ENCODE measurements around the gene MIB2. TPM values are rescaled to one million over a fixed set of nuclear protein-coding genes. Genes with fewer than 3 reads are reported as not detected.
A peak's percentile ranks its signal among the peaks of the same experiment; 100 is the strongest.

MIB2 gene
- total RNA-seq, 2 experiments from 2014 or later = 58.3 to 59.4 TPM

DNA sequence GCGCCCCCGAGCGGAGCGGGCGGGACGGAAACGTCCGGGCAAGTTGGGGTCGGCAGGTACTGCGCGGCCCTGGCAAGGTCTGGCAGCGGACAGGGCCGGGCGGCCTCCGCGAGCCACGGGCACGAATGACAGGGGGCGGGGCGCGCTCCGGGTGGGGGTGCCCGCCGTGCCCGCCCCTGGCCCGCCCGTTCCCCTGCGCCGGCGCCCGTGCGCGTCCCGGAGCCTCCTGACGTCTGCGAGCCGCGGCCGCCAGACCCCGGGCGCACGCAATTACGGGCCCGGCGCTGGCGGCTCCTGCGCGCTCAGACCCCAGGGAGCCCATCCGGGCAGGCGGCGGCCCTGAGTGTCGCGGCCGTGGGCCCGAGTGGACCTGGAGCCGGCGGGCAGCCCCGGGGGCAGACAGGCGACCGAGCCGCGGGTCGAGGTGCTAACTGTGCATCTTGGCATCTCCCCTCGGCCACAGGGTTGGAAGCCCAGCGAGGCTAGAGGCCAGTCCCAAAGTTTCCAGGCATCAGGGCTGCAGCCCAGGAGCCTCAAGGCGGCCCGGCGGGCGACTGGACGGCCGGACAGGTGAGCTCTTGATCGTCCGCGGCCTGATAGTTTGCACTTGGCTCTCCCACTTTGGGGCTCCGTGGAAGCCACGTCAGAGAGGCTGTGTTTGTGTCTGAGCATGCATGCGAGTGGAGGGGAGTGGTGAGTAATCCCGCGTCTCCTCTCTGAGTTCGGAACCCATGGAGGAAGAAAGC is 918 bp downstream of the MIB2 start:
- peak; percentile 7 for ATAC-seq (ENCODE audit: poor library complexity)
- Mint-ChIP-seq H3K27ac (peak overlapping the region; percentile 79), H3K4me1 (ENCODE audit: low read depth) (peaks cover 28% of the 10 kb centered on the region), H3K4me3 (peak overlapping the region; percentile 92), H3K36me3 (ENCODE audit: low read depth) (peaks cover 21% of the 10 kb centered on the region), H3K9me3 (no peaks in the 10 kb centered on the region), H3K27me3 (no peaks in the 10 kb centered on the region)
- H3K4me3 ChIP-seq (ENCODE audit: low read length) = peak overlapping the region; percentile 87
- peaks cover 32% of the 10 kb centered on the region for H3K4me1 ChIP-seq (ENCODE audit: insufficient read depth, low read length)
- TF ChIP-seq, protein P1, sequence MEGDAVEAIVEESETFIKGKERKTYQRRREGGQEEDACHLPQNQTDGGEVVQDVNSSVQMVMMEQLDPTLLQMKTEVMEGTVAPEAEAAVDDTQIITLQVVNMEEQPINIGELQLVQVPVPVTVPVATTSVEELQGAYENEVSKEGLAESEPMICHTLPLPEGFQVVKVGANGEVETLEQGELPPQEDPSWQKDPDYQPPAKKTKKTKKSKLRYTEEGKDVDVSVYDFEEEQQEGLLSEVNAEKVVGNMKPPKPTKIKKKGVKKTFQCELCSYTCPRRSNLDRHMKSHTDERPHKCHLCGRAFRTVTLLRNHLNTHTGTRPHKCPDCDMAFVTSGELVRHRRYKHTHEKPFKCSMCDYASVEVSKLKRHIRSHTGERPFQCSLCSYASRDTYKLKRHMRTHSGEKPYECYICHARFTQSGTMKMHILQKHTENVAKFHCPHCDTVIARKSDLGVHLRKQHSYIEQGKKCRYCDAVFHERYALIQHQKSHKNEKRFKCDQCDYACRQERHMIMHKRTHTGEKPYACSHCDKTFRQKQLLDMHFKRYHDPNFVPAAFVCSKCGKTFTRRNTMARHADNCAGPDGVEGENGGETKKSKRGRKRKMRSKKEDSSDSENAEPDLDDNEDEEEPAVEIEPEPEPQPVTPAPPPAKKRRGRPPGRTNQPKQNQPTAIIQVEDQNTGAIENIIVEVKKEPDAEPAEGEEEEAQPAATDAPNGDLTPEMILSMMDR (IDR thresholded peaks at IDR 0.05) = no peak
- H3K36me3 ChIP-seq (ENCODE audit: insufficient read depth, low read length) = no peaks in the 10 kb centered on the region
- H3K9me3 ChIP-seq (ENCODE audit: control insufficient read depth in 1 of 2, insufficient read depth in 1 of 2, low read length in 2 of 2) = no peaks in the 10 kb centered on the region
- peak in 8 of 14 experiments; percentile 32 to 76 (median 52) for DNase-seq
- intact Hi-C loops (cut with DNase I, micrococcal nuclease) = loop anchor here in 1 of 2 experiments (5.0 kb wide), 2 partner anchors 104 to 291 kb away; partner anchors contain the start of gene ATAD3A
- H3K27ac ChIP-seq (ENCODE audit: low read depth in 1 of 2, low read length in 2 of 2) = peak overlapping the region in 1 of 2 donors; percentile 99
- no peaks in the 10 kb centered on the region for H3K27me3 ChIP-seq (ENCODE audit: control insufficient read depth in 1 of 2, insufficient read depth in 2 of 2, low read length in 2 of 2)
- ChIA-PET POLR2A (interaction anchor here (0.6 to 4.3 kb wide), 18 partner anchors 9 to 293 kb away, joined by 3 to 137 read pairs (median 8); partner anchors contain the start of genes ATAD3A, AURKAIP1, CCNL2 and CDK11A), CTCF (no interaction called here)

DNA sequence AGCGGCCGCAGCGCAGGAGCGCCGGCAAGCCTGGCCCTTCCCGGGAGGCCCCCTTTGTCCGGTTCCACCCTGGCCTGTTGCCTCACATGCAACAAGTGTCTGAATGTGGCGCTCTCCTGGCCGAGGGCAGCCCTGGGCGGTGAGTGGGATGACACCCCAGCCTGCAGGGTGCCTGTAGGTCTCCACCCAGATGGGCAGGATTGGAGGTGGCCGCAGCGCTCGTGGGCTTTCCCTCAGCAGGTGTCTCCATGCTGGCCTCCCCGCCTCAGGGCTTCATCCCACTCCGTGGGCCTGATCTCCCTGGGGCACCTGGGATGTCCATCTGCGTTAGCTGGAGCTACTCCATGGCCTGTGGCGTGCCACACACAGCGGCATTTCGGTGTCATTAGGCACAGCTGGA is 1.5 kb downstream of the MIB2 start:
- peak overlapping the region; percentile 45 for H3K4me3 ChIP-seq (ENCODE audit: low read length)
- ATAC-seq (ENCODE audit: poor library complexity) (no peak), DNase-seq (peak in 1 of 14 experiments; percentile 44)
- no peaks in the 10 kb centered on the region for H3K9me3 ChIP-seq (ENCODE audit: control insufficient read depth in 1 of 2, insufficient read depth in 1 of 2, low read length in 2 of 2)
- Mint-ChIP-seq H3K36me3 (ENCODE audit: low read depth) (peaks cover 21% of the 10 kb centered on the region), H3K4me1 (ENCODE audit: low read depth) (peaks cover 28% of the 10 kb centered on the region), H3K27ac (peak overlapping the region; percentile 79), H3K27me3 (no peaks in the 10 kb centered on the region), H3K4me3 (peak overlapping the region; percentile 92), H3K9me3 (no peaks in the 10 kb centered on the region)
- CTCF ChIA-PET = no interaction called here
- TF ChIP-seq, protein P1 (IDR thresholded peaks at IDR 0.05) = no peak
- no peak overlapping the region for H3K27ac ChIP-seq (ENCODE audit: low read depth in 1 of 2, low read length in 2 of 2)
- intact Hi-C loops (cut with DNase I, micrococcal nuclease) = loop anchor here in 1 of 2 experiments (5.0 kb wide), 2 partner anchors 105 to 290 kb away; partner anchors contain the start of gene ATAD3A
- POLR2A ChIA-PET = interaction anchor here (4.3 kb wide), 1 partner anchor 13 kb away, joined by 137 read pairs; the partner anchor contains the start of gene MMP23B
- no peaks in the 10 kb centered on the region for H3K27me3 ChIP-seq (ENCODE audit: control insufficient read depth in 1 of 2, insufficient read depth in 2 of 2, low read length in 2 of 2)
- H3K36me3 ChIP-seq (ENCODE audit: insufficient read depth, low read length) = no peaks in the 10 kb centered on the region
- H3K4me1 ChIP-seq (ENCODE audit: insufficient read depth, low read length) = peaks cover 32% of the 10 kb centered on the region

GRCh38 chr1:1617516-1617915 is 2.2 kb downstream of the MIB2 start:
- Histone ChIP-seq H3K4me3 (ENCODE audit: low read length) (no peak overlapping the region), H3K27me3 (ENCODE audit: control insufficient read depth in 1 of 2, insufficient read depth in 2 of 2, low read length in 2 of 2) (no peaks in the 10 kb centered on the region), H3K4me1 (ENCODE audit: insufficient read depth, low read length) (peaks cover 32% of the 10 kb centered on the region), H3K27ac (ENCODE audit: low read depth in 1 of 2, low read length in 2 of 2) (no peak overlapping the region), H3K9me3 (ENCODE audit: control insufficient read depth in 1 of 2, insufficient read depth in 1 of 2, low read length in 2 of 2) (no peaks in the 10 kb centered on the region), H3K36me3 (ENCODE audit: insufficient read depth, low read length) (no peaks in the 10 kb centered on the region)
- Mint-ChIP-seq H3K27me3 (no peaks in the 10 kb centered on the region), H3K4me3 (peak overlapping the region; percentile 92), H3K9me3 (no peaks in the 10 kb centered on the region), H3K36me3 (ENCODE audit: low read depth) (peaks cover 21% of the 10 kb centered on the region), H3K27ac (peak overlapping the region; percentile 79), H3K4me1 (ENCODE audit: low read depth) (peaks cover 23% of the 10 kb centered on the region)
- CTCF ChIA-PET = no interaction called here
- POLR2A ChIA-PET = interaction anchor here (0.7 kb wide), 1 partner anchor 12 kb away, joined by 3 read pairs; no protein-coding TSS in a partner anchor
- DNase-seq (peak in 1 of 14 experiments; percentile 30), ATAC-seq (ENCODE audit: poor library complexity) (no peak)
- TF ChIP-seq, protein P1 (IDR thresholded peaks at IDR 0.05) = no peak
- intact Hi-C loops (cut with DNase I, micrococcal nuclease) = loop anchor here in 1 of 2 experiments (5.0 kb wide), 2 partner anchors 105 to 290 kb away; partner anchors contain the start of gene ATAD3A

Measured in CD4-positive, alpha-beta T cell (primary cell).